MM.1S (cell line): ENCODE data around the gene ITGA7.

ENCODE experiments used
- DNase-seq: peaks from one replicate; pipeline ENCODE4 v3.0.0-alpha.2; 2015
- H2AFZ ChIP-seq: fragments of 300-600 bp; sonication (generic); 2 replicates; pipeline ENCODE4 v1.6.0; 2016; ENCODE audit warnings: antibody characterized with exemption, low read length
- H3F3A ChIP-seq: fragments of 300-600 bp; sonication (generic); 2 replicates; pipeline ENCODE4 v1.6.1; 2016; ENCODE audit warnings: mild to moderate bottlenecking, antibody characterized with exemption, low read length, moderate library complexity, mixed read lengths; ENCODE audit not compliant: insufficient read depth
- H3K27ac ChIP-seq: fragments of 300-600 bp; sonication (generic); 2 replicates; pipeline ENCODE4 v1.5.1; 2016; ENCODE audit warnings: mild to moderate bottlenecking, low read length
- H3K27me3 ChIP-seq: fragments of 300-600 bp; sonication (generic); replicated peaks from 2 replicates; pipeline ENCODE4 v1.6.0; 2016; ENCODE audit warnings: low read length; ENCODE audit not compliant: insufficient read depth
- H3K36me3 ChIP-seq: fragments of 300-600 bp; sonication (generic); replicated peaks from 2 replicates; pipeline ENCODE4 v1.6.1; 2016; ENCODE audit warnings: mild to moderate bottlenecking, low read length, mixed read lengths; ENCODE audit not compliant: insufficient read depth
- H3K4me1 ChIP-seq: fragments of 300-600 bp; sonication (generic); 2 replicates; pipeline ENCODE4 v1.6.1; 2016; ENCODE audit warnings: low read length, mixed read lengths
- H3K4me2 ChIP-seq: fragments of 300-600 bp; sonication (generic); 2 replicates; pipeline ENCODE4 v1.6.0; 2016; ENCODE audit warnings: low read depth, low read length
- H3K4me3 ChIP-seq: fragments of 300-600 bp; sonication (generic); 2 replicates; pipeline ENCODE4 v1.5.1; 2016; ENCODE audit warnings: low read length, mixed read lengths
- H3K79me2 ChIP-seq: fragments of 300-600 bp; sonication (generic); 2 replicates; pipeline ENCODE4 v1.6.1; 2016; ENCODE audit warnings: mixed run types, low read length, mixed read lengths
- H3K9ac ChIP-seq: fragments of 300-600 bp; sonication (generic); 2 replicates; pipeline ENCODE4 v1.6.1; 2016; ENCODE audit warnings: low read length, mixed read lengths
- H3K9me2 ChIP-seq: fragments of 300-600 bp; sonication (generic); replicated peaks from 2 replicates; pipeline ENCODE4 v1.6.1; 2016; ENCODE audit warnings: mild to moderate bottlenecking, low read length, mixed read lengths; ENCODE audit not compliant: insufficient read depth
- H3K9me3 ChIP-seq: fragments of 300-600 bp; sonication (generic); replicated peaks from 2 replicates; pipeline ENCODE4 v1.6.1; 2016; ENCODE audit warnings: mild to moderate bottlenecking, low read length, mixed read lengths; ENCODE audit not compliant: insufficient read depth
- H4K20me1 ChIP-seq: fragments of 300-600 bp; sonication (generic); 2 replicates; pipeline ENCODE4 v1.6.1; 2016; ENCODE audit warnings: mild to moderate bottlenecking, low read length, moderate library complexity, mixed read lengths; ENCODE audit not compliant: insufficient read depth
- EZH2 ChIP-seq: fragments of 300-600 bp; sonication (generic); optimal IDR thresholded peaks from 2 replicates; pipeline ENCODE3; 2017; ENCODE audit warnings: low read depth, mild to moderate bottlenecking, antibody characterized with exemption, low read length, mixed read lengths
- EZH2phosphoT487 ChIP-seq: fragments of 300-600 bp; sonication (generic); IDR thresholded peaks from 2 replicates; pipeline ENCODE4 v1.6.1; 2018; ENCODE audit warnings: antibody characterized with exemption, low read length
- TF ChIP-seq, protein P1 (sequence below): fragments of 300-600 bp; sonication (generic); IDR thresholded peaks from 2 replicates; pipeline ENCODE4 v1.5.1; 2016; ENCODE audit warnings: antibody characterized with exemption, low read length, mixed read lengths

Gene ITGA7

DNA sequence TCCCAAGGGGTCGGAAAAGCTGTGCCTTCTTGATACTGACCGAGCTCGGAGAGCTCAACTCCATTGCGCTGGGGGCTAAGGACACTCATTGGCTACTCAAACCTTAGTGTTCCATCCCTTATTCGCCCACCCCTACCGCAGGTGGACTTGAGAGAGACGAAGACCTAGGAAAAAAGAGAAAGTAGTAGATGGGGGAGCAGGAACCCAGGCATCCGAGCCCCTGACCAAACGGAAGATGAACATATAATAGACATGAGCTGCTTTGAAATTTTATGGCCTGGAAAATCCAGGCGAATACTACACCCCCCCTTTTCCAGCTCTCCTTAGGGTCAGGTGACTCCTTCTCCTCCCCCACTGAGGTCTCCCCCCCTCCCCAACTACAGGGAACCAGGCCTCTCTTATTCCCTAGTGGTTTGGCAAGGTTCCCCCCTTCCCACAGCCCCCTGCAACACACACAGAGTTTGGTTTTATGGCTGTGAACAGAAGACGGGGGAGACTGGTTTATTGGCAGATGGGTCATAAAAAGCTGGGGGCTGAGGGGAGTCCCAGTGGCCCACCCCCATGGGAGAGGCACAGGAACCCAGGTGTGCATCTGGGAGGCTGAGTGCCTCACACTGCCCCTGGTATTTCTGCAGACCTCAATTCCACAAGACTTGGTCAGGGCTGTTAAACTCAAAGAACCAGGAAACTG lies 36.8 kb upstream of the ITGA7 start:
- peak overlapping the region; percentile 98 for H3K4me2 ChIP-seq
- H3K36me3 ChIP-seq, result no peaks in the 10 kb centered on the region
- TF ChIP-seq, protein P1, sequence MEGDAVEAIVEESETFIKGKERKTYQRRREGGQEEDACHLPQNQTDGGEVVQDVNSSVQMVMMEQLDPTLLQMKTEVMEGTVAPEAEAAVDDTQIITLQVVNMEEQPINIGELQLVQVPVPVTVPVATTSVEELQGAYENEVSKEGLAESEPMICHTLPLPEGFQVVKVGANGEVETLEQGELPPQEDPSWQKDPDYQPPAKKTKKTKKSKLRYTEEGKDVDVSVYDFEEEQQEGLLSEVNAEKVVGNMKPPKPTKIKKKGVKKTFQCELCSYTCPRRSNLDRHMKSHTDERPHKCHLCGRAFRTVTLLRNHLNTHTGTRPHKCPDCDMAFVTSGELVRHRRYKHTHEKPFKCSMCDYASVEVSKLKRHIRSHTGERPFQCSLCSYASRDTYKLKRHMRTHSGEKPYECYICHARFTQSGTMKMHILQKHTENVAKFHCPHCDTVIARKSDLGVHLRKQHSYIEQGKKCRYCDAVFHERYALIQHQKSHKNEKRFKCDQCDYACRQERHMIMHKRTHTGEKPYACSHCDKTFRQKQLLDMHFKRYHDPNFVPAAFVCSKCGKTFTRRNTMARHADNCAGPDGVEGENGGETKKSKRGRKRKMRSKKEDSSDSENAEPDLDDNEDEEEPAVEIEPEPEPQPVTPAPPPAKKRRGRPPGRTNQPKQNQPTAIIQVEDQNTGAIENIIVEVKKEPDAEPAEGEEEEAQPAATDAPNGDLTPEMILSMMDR, result no peak
- TF ChIP-seq EZH2 (no peak), EZH2phosphoT487 (no peak)
- peak overlapping the region; percentile 90 for H3K4me3 ChIP-seq
- DNase-seq, result no peak
- H3K27me3 ChIP-seq, result 0 out of 2 replicates have a peak, but pooled peaks cover 4% of the 10 kb centered on the region
- H3K9ac ChIP-seq, result peak overlapping the region; percentile 48; the same call in 1 of the 2 replicates
- H2AFZ ChIP-seq, result peak overlapping the region; percentile 94; the same call in 1 of the 2 replicates
- H3F3A ChIP-seq, result no peaks in the 10 kb centered on the region; the same call in none of the 2 replicates
- no peaks in the 10 kb centered on the region for H3K9me3 ChIP-seq
- H3K27ac ChIP-seq, result no peak overlapping the region
- no peaks in the 10 kb centered on the region for H3K79me2 ChIP-seq
- H3K9me2 ChIP-seq, result no peaks in the 10 kb centered on the region
- H4K20me1 ChIP-seq, result no peaks in the 10 kb centered on the region
- peaks cover 6% of the 10 kb centered on the region; the same call in 1 of the 2 replicates for H3K4me1 ChIP-seq

DNA sequence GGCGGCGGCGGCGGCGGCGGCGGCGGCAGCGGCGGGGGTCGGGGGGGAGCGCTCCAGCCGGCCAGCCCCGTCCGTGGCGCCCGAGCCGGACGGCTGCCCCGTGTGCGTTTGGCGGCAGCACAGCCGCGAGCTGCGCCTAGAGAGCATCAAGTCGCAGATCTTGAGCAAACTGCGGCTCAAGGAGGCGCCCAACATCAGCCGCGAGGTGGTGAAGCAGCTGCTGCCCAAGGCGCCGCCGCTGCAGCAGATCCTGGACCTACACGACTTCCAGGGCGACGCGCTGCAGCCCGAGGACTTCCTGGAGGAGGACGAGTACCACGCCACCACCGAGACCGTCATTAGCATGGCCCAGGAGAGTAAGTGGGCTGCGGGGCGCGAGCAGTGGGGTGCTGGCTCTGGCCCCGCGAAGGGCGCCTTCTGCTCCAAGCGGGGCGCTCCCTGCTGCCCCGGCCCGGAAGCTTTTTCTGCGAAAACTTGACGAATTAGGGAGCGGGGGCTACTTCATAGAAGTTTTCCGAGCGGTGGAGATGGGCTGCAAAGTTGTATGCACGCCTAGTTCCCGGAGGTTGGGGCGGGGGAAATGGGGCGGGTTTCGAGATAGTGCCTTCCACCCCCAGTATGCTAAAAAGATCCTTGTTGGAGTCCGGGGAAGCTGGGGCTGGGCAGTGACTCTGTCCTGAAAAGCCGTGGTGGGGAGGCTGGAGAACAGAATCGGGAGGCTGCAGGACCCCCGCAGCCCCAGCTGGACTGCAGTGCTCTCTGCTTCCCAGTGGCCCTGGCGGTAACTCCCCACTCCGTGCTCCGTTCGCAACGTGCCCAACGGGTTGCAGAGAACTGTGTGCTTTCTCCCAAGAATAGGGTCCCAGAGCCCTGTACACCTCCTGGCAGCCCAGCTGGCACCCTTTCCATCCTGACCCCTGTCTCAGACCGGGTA lies 36.0 kb upstream of the ITGA7 start:
- H3K4me1 ChIP-seq, result peaks cover 6% of the 10 kb centered on the region; the same call in 1 of the 2 replicates
- H2AFZ ChIP-seq, result peak overlapping the region; percentile 94
- no peaks in the 10 kb centered on the region for H4K20me1 ChIP-seq
- H3K9ac ChIP-seq, result peak overlapping the region; percentile 48; the same call in 1 of the 2 replicates
- H3K9me2 ChIP-seq, result no peaks in the 10 kb centered on the region
- no peaks in the 10 kb centered on the region for H3K79me2 ChIP-seq
- DNase-seq, result peak; percentile 64
- H3K27me3 ChIP-seq, result 0 out of 2 replicates have a peak, but pooled peaks cover 4% of the 10 kb centered on the region
- no peaks in the 10 kb centered on the region for H3K36me3 ChIP-seq
- peak overlapping the region; percentile 98 for H3K4me2 ChIP-seq
- H3K27ac ChIP-seq, result no peak overlapping the region
- no peaks in the 10 kb centered on the region; the same call in none of the 2 replicates for H3F3A ChIP-seq
- TF ChIP-seq, protein P1, result no peak; the same call in 1 of the 2 replicates
- no peak for TF ChIP-seq EZH2
- TF ChIP-seq EZH2phosphoT487, result no peak
- H3K9me3 ChIP-seq, result no peaks in the 10 kb centered on the region
- H3K4me3 ChIP-seq, result peak overlapping the region; percentile 90

DNA sequence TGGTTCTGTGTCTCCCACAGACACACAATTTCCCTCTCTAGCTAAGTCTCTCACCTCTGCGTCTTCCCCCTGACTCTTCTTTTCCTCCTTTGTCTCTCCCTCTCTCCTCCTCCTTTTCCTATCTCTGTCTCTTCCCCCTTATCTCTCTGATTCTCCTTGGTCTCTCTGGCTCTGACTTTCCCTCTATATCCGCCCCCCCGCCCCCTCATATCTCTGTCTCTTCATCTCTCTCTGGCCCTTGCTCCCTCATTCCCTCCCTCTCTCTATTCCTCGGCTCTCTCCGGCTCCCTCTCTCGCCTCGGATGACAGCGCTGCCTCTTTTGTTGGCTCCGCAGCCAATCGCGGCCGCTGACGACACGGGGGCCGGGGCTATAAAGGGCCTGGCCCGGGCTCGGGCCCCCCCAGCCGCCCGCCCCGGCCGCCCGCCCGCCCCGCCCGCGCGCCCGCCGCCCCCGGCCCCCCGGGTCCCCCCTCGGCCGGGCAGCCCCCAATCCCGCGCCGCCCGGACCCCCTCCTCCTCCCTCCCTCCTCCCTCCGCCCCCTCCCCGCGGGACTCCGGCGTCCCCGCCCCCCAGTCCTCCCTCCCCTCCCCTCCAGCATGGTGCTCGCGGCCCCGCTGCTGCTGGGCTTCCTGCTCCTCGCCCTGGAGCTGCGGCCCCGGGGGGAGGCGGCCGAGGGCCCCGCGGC lies 35.2 kb upstream of the ITGA7 start, which contains the start of gene GDF11:
GDF11 (plus strand) TSS at position 404 of the 687 bp plus-strand sequence; CDS start at position 599, 195 bp downstream.
- no peak within 1 kb of the TSS for H3K27ac ChIP-seq
- H3K27me3 ChIP-seq, result 0 out of 2 replicates have a peak, but pooled peaks cover 4% of the 10 kb centered on the region
- H3F3A ChIP-seq, result peaks cover 8% of the 10 kb centered on the region
- H3K9ac ChIP-seq, result peak within 1 kb of the TSS; percentile 48; the same call in 1 of the 2 replicates
- H3K36me3 ChIP-seq, result no peaks in the 10 kb centered on the region
- no peaks in the 10 kb centered on the region for H3K9me2 ChIP-seq
- H3K4me1 ChIP-seq, result peaks cover 8% of the 10 kb centered on the region
- H3K9me3 ChIP-seq, result no peaks in the 10 kb centered on the region
- H3K4me2 ChIP-seq, result peak within 1 kb of the TSS; percentile 98
- H3K4me3 ChIP-seq, result peak within 1 kb of the TSS; percentile 90
- TF ChIP-seq, protein P1, result no peak
- TF ChIP-seq EZH2 (no peak), EZH2phosphoT487 (no peak)
- peak; percentile 60 for DNase-seq
- H2AFZ ChIP-seq, result peak within 1 kb of the TSS; percentile 94
- no peaks in the 10 kb centered on the region for H3K79me2 ChIP-seq
- no peaks in the 10 kb centered on the region for H4K20me1 ChIP-seq
